ENCODE results near the gene TENM4.
A peak's percentile ranks its signal among the peaks of the same experiment; 100 is the strongest.

Gene TENM4

GRCh38 chr11:78715639-78716311 lies 725.1 kb downstream of the TENM4 start:
- peak; percentile 57 to 82 for DNase-seq

DNA sequence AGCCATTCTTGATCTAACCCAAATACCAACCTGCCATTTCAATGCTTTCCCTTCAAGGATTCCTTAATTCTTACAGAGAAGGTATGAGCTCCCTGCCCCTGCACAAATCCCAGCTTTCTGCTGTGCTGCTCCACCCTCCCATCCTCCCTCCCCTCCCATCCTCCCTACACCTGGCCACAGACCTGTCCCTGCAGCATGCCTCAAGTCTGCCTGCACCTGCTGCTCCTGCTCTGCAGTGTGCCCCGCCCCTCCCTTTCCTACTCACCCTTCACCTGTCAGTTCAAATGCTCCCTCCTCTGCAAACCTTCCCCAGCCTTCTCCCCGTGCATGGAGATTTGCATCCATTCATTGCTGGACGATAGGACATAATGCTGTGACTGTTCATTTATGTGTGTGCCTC lies 726.3 kb downstream of the TENM4 start:
- DNase-seq: peak; percentile 65 to 89

GRCh38 chr11:78711735-78712134 lies 729.1 kb downstream of the TENM4 start:
- no peak for DNase-seq

- DNase-seq: no peak
Observed at GRCh38 chr11:78710417-78710816, 730.4 kb downstream of the TENM4 start.

GRCh38 chr11:78708388-78708787 lies 732.4 kb downstream of the TENM4 start:
- no peak for DNase-seq

- no peak for DNase-seq
Observed at GRCh38 chr11:78706551-78706950, 734.3 kb downstream of the TENM4 start.

DNA sequence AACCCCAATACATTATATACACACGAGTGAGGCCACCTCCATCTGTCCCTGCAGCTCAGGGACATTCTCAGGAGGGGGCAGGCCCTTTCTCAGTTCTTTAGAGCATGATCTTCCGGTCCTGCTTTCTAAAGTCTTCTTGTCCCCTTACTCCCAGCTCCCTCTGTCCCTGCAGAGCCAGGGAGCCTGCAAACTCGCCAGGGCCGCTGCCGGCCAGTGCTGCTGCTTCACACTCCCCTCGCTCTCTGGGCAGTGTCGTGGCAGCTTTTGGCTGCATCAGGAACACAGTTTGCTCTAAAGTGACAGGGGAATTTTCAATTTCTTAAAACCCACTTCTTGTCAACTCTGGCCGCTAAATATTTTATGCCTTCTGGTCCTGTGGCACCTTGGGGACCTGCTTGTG lies 736.0 kb downstream of the TENM4 start:
- DNase-seq: no peak

- DNase-seq: no peak
Observed at GRCh38 chr11:78699609-78700135, 741.2 kb downstream of the TENM4 start.

GRCh38 chr11:78698612-78699011 lies 742.2 kb downstream of the TENM4 start:
- no peak for DNase-seq

DNA sequence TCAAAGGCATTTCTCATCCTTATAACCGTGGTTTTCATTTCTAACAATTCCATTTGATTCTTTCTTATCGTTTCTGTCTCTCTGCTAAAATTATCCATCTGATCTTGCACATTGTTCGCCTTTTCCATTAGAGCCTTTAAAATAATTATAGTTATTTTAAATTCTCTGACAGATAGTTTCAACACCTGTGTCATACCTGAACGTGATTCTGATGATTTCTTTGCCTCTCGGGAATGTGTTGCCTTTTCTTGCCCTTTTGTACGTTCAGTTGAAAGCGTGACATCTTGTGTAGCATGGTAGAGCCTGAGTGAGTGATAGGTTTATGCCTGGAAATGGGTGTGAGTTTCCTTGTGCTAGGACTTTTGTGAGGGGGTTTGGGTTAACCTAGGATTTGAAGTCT lies 744.7 kb downstream of the TENM4 start:
- DNase-seq: no peak

DNA sequence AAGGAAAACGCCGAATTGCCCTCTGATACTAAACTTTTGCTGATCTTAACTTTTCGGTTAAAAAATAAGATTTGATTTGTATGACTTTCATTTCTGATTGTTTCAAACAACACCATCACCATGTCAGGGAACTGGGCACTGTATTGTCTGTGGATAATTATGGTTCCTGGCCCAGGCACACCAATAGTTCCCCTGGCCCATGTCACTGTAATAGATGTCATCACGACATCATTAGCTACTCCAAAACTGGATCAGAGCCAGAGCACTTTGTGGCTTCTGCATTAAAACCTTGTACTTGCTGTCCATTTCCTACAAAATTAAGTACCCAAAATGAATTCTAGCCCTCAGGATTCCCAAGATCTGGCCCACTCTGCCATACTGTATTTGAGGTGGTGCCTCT lies 746.7 kb downstream of the TENM4 start:
- DNase-seq: no peak

- DNase-seq: no peak
Observed at GRCh38 chr11:78691215-78691614, 749.6 kb downstream of the TENM4 start.

DNA sequence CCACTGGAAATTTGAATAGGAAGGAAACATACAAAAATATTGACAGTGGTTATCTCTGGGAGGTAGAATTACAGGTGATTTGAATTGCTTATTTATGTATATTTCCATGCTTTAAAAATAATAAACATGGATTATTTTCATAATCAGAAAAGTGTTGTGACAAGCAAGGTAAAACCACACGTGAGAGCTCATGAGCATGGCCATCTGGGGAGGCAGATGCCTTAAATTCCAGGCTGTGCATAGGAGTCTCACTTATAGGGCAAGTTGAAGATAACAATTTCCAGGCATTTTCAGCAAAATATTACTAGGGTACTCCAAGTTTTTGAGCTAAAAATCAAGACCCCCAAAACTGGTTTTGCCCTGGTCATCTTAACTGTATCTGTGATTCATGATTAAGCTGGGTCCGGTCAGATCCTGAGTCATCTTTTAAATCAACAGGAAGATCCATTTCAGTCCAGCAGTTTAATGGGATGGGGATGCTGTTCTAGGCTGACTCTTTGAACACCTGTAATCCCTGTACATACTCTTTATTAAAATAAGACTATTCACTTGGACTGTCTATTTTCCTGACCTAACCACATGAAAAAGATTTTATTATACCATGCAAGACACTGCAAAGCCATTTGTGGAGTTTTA lies 750.4 kb downstream of the TENM4 start:
- DNase-seq: no peak

DNA sequence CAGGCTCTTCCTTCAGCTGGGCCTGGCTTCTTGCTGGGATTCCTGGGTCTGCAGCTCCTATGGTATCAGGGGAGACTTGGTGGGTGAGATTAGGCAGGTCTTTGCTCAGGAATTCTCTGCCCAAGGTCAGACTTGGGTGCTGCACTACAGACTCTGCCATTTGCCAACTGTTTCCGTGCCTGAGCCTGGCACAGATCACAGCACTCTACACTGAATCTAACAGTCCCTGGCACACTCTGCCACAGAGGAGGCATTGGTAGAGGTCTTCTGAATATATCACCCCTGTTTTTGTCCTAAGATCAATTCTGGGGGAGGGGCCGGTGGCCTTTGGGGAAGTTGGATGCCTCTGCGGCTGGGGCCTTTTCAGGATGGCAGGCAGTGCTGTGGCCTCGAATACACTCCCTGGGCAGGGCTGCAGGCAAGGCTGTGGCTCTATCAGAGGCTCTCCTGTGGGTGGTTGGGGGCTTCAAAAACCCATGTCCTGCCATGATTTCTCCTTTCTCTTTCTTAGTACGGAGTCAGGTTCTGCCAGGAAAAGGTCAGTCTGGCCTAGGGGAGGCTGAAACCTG lies 751.2 kb downstream of the TENM4 start:
- DNase-seq: no peak

GRCh38 chr11:78689101-78689500 lies 751.7 kb downstream of the TENM4 start:
- no peak for DNase-seq

DNA sequence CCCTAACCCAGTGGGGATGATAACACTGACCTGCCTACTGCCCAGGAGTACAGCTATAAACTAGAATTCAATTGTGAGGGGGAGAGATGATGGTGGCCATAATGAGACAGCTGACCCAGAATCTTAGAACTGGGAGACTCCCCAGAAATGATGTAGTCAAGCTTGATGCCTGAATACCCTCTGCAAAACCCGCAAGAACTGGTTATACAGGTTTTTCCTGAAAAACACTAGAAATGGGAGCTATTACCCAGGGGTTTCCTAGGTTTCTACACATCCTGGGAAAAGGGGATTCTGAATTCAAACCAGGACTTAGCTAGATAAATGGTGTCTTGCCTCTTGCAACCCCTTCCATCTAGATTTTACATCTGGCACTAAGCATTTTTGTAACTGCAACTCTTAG lies 752.4 kb downstream of the TENM4 start:
- DNase-seq: no peak

GRCh38 chr11:78685156-78685555 lies 755.7 kb downstream of the TENM4 start:
- DNase-seq: no peak

GRCh38 chr11:78684377-78684776 lies 756.5 kb downstream of the TENM4 start:
- DNase-seq: no peak

DNA sequence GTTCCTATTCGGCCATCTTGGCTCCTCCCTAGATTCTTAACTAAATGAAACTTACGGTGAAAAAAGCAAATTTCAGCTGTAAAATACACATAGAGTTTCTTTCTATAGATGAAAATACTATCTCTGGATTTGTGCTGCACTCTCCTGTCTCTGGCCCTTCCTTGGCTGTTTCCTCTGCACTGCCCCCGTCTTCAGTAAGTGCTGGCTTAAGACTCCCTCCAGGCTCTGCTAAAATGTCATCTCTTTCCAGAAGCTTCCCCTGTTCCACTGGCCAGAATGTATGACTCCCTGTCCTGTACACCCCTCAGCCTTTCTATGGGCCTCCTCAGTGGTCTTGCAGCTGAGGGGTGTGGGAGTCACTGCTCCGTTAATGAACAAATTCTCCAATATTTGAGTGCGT lies 757.1 kb downstream of the TENM4 start:
- no peak for DNase-seq

DNA sequence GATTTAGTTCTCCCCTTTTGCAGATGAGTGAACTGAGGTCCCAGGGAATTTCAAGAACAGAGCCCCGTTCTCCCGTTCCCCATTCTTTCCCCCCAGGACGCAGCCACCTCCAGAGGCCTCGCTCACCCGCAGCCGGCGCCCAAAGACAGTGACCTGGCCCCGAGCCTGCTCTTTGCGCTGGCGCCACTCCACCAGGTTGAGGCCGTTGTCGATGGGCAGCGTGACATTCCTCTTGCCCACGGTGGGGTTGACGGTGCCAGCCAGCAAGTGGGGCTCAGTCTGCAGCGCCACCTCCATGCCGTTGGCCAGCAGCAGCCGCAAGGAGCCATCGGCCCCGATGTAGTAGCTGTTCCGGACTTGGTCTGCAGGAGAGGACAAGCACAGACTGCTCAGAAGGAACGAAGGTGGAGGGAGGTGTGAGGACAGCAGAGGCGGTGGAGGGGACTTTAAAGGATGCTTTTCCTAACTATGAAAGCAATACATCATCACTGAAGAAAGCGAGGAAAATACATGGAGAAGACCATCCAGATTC lies 764.7 kb downstream of the TENM4 start:
- no peak for DNase-seq

- no peak for DNase-seq
Observed at GRCh38 chr11:78672850-78673620, 767.8 kb downstream of the TENM4 start.

GRCh38 chr11:78669249-78669648 lies 771.6 kb downstream of the TENM4 start:
- DNase-seq: no peak

- no peak for DNase-seq
Observed at GRCh38 chr11:78667461-78667860, 773.4 kb downstream of the TENM4 start.

Data from NCI-H187 (cell line).